Ovary (tissue), 3 donors: ENCODE measurements around the gene MEGF8.

Source experiments
- POLR2A ChIP-seq: fragments of 450-650 bp; IDR thresholded peaks from one replicate; pipeline ENCODE4 v1.6.1; 2017; ENCODE audit warnings: antibody characterized with exemption, mild to moderate bottlenecking, moderate library complexity
- TF ChIP-seq, protein P1 (sequence below), 3 donors: fragments of 450-650 bp in 2 of 3; fragments of 200-600 bp in 1 of 3; IDR thresholded peaks; one replicate each; pipeline versions ENCODE4 v1.5.1 to v1.8.0; 2016 to 2022; ENCODE audit warnings: antibody characterized with exemption in 3 of 3, mild to moderate bottlenecking in 1 of 3
- donor health status: DM: no; HTN: no; CAD: no.

DNA sequence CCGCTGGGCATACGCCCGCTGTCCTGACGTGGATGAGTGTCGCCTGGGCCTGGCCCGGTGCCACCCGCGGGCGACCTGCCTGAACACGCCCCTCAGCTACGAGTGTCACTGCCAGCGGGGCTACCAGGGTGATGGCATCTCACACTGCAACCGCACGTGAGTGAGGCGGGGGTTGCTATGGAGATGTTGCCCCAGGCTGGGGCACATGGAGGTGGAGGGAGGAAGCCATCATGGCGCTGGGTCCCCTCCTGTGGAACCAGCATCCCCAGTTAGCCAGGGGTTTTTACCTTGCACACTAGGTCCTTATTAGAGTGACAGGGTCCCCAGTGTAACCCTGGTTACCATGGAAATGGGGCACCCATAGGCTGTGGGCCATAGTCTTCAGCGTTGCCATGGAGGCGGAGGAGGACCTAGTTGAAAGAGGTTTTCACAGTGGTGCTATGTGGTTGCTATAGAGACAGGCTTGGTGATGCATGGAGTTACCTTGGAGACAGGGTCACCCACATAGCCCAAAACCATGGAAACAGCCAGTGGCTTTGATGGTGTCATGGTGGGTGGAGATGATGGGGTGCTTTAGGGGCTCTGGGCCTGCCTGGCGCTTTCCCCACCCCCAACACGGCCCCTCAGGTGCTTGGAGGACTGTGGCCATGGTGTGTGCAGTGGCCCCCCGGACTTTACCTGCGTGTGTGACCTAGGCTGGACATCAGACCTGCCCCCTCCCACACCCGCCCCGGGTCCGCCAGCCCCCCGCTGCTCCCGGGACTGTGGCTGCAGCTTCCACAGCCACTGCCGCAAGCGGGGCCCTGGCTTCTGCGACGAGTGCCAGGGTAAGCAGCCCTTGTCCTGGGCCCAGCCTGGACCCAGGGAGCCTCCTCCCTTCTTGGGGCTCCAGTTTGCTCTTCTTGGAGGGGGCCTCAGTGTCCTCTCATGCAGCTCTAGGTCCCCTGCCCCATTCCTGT is 27.1 kb downstream of the MEGF8 start:
- TF ChIP-seq, protein P1, sequence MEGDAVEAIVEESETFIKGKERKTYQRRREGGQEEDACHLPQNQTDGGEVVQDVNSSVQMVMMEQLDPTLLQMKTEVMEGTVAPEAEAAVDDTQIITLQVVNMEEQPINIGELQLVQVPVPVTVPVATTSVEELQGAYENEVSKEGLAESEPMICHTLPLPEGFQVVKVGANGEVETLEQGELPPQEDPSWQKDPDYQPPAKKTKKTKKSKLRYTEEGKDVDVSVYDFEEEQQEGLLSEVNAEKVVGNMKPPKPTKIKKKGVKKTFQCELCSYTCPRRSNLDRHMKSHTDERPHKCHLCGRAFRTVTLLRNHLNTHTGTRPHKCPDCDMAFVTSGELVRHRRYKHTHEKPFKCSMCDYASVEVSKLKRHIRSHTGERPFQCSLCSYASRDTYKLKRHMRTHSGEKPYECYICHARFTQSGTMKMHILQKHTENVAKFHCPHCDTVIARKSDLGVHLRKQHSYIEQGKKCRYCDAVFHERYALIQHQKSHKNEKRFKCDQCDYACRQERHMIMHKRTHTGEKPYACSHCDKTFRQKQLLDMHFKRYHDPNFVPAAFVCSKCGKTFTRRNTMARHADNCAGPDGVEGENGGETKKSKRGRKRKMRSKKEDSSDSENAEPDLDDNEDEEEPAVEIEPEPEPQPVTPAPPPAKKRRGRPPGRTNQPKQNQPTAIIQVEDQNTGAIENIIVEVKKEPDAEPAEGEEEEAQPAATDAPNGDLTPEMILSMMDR (IDR thresholded peaks at IDR 0.05) = no peak
- TF ChIP-seq POLR2A = no peak
